ENCODE measurements around the gene TAMM41.
"Not testable (repeated sequence)": the region's sequence is repeated elsewhere in the genome, so short reads cannot be mapped to it uniquely, and the experiment has no call there.

TAMM41 gene

DNA sequence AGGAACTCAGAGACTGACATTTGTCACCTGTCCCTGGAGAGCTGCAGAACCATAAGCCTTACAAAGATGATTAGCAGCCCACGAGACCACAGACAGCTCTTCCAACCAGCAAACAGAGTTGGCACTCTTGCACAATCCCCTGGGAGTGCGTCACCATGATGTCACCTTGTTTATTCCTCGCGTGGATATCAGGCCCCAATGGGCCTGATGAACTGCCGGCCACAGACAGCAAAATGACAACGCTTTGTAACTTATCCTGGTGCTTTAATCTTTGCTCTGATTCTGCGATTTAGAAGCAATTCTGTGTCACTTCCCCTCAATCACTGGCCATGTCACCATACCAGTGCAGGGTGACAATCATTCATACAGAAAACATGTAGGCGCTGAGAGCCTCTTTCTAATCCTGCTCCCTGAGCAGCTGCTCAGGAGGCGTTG is 89.2 kb downstream of the TAMM41 start:
- Histone ChIP-seq H3K27me3 (no peaks in the 10 kb centered on the region), H3K9me3 (no peaks in the 10 kb centered on the region), H3K27ac (no peak overlapping the region), H3K4me1 (ENCODE audit: control insufficient read depth in 1 of 2, insufficient read depth in 1 of 2, low read depth in 1 of 2, low read length in 1 of 2) (no peaks in the 10 kb centered on the region), H3K36me3 (no peaks in the 10 kb centered on the region), H3K4me3 (ENCODE audit: low read depth in 1 of 2, low read length in 1 of 2) (no peak overlapping the region)
- TF ChIP-seq, protein P1, sequence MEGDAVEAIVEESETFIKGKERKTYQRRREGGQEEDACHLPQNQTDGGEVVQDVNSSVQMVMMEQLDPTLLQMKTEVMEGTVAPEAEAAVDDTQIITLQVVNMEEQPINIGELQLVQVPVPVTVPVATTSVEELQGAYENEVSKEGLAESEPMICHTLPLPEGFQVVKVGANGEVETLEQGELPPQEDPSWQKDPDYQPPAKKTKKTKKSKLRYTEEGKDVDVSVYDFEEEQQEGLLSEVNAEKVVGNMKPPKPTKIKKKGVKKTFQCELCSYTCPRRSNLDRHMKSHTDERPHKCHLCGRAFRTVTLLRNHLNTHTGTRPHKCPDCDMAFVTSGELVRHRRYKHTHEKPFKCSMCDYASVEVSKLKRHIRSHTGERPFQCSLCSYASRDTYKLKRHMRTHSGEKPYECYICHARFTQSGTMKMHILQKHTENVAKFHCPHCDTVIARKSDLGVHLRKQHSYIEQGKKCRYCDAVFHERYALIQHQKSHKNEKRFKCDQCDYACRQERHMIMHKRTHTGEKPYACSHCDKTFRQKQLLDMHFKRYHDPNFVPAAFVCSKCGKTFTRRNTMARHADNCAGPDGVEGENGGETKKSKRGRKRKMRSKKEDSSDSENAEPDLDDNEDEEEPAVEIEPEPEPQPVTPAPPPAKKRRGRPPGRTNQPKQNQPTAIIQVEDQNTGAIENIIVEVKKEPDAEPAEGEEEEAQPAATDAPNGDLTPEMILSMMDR (IDR thresholded peaks at IDR 0.05), result no peak

DNA sequence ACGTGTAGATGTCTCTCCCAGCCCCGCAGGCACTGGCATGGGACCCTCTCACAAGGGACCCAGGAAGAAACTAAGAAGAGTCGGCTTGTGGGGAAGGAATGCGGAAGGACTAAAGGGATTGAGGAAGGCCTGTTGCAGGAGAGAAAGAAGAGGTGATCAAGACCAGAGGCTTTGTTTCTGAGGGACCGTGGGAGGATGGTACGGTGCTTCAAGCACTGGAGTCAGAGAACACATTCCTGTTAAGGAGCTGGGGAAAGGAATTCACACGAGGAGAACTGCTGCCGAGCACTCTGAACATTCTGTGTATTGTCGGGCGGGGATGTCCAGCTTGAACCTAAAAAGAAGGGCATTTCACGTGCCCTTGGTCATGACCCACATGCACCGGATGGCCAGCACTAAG is 91.4 kb downstream of the TAMM41 start:
- H3K27ac ChIP-seq, result no peak overlapping the region
- no peaks in the 10 kb centered on the region for H3K36me3 ChIP-seq
- H3K4me3 ChIP-seq (ENCODE audit: low read depth in 1 of 2, low read length in 1 of 2), result no peak overlapping the region
- TF ChIP-seq, protein P1 (IDR thresholded peaks at IDR 0.05), result no peak
- H3K4me1 ChIP-seq (ENCODE audit: control insufficient read depth in 1 of 2, insufficient read depth in 1 of 2, low read depth in 1 of 2, low read length in 1 of 2), result no peaks in the 10 kb centered on the region
- no peaks in the 10 kb centered on the region for H3K9me3 ChIP-seq
- H3K27me3 ChIP-seq, result no peaks in the 10 kb centered on the region

DNA sequence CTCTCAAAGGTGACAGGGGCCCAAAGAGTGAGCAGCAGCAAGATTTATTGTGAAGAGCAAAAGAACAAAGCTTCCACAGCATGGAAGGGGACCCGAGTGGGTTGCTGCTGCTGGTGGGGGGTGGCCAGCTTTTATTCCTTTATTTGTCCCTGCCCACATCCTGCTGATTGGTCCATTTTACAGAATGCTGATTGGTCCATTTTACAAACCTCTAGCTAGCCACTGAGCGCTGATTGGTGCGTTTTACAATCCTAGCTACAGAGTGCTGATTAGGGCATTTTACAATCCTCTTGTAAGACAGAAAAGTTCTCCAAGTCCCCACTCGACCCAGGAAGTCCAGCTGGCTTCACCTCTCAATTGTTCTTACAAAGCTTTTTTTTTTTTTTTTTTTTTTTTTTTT is 94.4 kb downstream of the TAMM41 start:
- H3K9me3 ChIP-seq; H3K4me3 ChIP-seq (ENCODE audit: low read depth in 1 of 2, low read length in 1 of 2); H3K4me1 ChIP-seq (ENCODE audit: control insufficient read depth in 1 of 2, insufficient read depth in 1 of 2, low read depth in 1 of 2, low read length in 1 of 2); H3K27ac ChIP-seq; H3K27me3 ChIP-seq; H3K36me3 ChIP-seq: not testable (repeated sequence)

DNA sequence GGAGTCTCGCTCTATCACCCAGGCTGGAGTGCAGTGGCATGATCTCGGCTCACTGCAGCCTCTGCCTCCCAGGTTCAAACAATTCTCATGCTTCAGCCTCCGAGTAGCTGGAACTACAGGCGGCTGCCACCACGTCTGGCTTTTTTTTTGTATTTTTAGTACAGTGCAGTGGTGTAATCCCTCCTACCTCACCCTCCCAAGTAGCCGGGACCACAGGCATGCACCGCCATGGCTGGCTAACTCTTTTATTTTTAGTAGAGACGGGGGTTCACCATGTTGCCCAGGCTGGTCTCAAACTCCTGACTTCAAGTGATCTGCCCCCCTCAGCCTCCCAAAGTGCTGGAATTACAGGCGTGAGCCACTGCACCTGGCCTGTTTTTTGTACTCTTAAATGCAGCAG is 98.4 kb downstream of the TAMM41 start:
- H3K9me3 ChIP-seq; H3K36me3 ChIP-seq; H3K27ac ChIP-seq; H3K4me1 ChIP-seq (ENCODE audit: control insufficient read depth in 1 of 2, insufficient read depth in 1 of 2, low read depth in 1 of 2, low read length in 1 of 2); H3K4me3 ChIP-seq (ENCODE audit: low read depth in 1 of 2, low read length in 1 of 2); H3K27me3 ChIP-seq: not testable (repeated sequence)
